Kidney epithelial cell (primary cell): ENCODE measurements around the gene LDLRAD4. TPM values are rescaled to one million over a fixed set of nuclear protein-coding genes. Genes with fewer than 3 reads are reported as not detected.

Experiments used
- DNase-seq: peaks from one replicate; pipeline ENCODE4 v3.0.0-alpha.2; 2010; ENCODE audit warnings: low read depth
- H3K27me3 ChIP-seq: 2 replicates; pipeline ENCODE4 v1.6.0; 2011; ENCODE audit warnings: low read length; ENCODE audit not compliant: control insufficient read depth, insufficient read depth
- H3K36me3 ChIP-seq: 2 replicates; pipeline ENCODE4 v1.5.1; 2011; ENCODE audit warnings: low read length; ENCODE audit not compliant: control insufficient read depth, insufficient read depth
- H3K4me3 ChIP-seq: 2 replicates; pipeline ENCODE4 v1.5.1; 2011; ENCODE audit warnings: low read depth, mild to moderate bottlenecking, control low read depth, low read length
- CTCF ChIP-seq: IDR thresholded peaks from 2 replicates; pipeline ENCODE4 v1.5.1; 2011; ENCODE audit warnings: mild to moderate bottlenecking, moderate library complexity, low read length, control low read depth, inconsistent platforms; ENCODE audit not compliant: insufficient read depth, poor library complexity, severe bottlenecking
- total RNA-seq: library from RNA; depleted of rRNA; stranded (reverse); fragments of >200 nt; gene quantifications from 2 replicates; pipeline ENCODE4 v1.2.3, GENCODE V29; 2015

Gene LDLRAD4
- total RNA-seq, 1 donor from 2014 or later = 5.8 TPM

DNA sequence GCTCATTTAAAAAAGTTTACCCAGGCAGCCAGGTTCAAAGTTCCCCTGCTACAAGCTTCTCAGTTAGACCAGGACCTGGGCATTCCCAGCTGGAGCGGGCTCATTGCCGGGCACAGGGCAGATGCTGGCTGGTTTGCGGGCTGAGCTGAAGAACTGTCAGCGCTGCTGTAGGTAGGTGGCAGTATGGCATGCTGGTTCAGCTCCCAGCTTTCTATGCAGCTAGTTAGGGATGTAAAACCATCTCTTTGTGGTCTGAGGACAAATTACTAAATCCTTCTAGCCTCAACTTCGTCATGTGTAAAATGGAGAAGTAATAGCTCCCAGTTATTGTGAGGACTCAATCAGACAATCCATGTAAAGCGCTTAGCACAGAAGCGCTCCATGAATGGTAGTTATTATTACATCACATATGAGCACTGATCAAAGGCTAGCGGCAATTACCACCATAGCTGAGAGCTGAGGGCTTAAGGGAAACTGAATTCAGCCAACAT is 2.4 kb upstream of the LDLRAD4 start:
- peak; percentile 86 for TF ChIP-seq CTCF
- Histone ChIP-seq H3K36me3 (no peaks in the 10 kb centered on the region), H3K27me3 (peaks cover 28% of the 10 kb centered on the region), H3K4me3 (no peak overlapping the region)
- DNase-seq = peak; percentile 47

DNA sequence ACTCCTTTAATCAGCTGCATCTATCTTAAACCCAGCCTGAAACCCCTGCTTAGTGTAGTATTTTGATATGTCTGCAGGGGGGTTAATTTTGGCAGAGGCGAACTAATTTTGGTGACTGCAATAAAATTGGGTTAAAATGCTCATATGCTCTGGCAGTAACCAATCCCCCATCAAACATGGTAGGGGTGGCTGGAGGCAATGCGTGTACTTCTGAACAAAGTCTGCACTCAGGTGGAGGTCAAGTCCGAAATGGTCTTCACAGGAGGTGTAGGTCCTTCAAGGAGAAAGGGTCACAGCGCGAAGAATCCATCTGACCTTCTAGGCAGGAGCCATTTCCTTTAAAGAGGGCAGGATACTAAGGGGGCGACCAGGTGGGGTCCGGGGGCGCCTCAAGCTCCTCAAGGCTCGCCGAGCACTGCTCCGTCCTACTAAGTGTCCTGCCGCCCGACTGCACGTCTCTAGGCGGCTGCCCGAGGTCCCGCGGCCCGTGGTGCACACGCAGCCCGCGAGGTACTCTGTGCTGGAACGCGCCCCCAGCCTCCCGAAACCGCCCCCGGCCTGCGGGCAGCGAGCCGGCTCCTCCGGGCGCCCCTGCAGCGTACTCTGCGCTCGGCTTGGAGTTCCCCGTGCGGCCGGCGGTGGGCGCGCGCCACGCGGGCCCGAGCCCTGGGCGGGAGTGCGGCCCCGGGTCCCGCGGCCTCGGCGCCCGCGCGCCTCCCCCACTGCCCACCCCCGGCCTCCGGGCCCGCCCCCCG is 1.7 kb upstream of the LDLRAD4 start:
- Histone ChIP-seq H3K27me3 (peaks cover 28% of the 10 kb centered on the region), H3K36me3 (no peaks in the 10 kb centered on the region), H3K4me3 (peak overlapping the region; percentile 48)
- no peak for DNase-seq
- TF ChIP-seq CTCF = no peak

- H3K27me3 ChIP-seq = peaks cover 32% of the 10 kb centered on the region
- H3K4me3 ChIP-seq = peak overlapping the region; percentile 48
- no peaks in the 10 kb centered on the region for H3K36me3 ChIP-seq
- DNase-seq = no peak
- no peak for TF ChIP-seq CTCF
Observed at GRCh38 chr18:13217466-13217961, 1.0 kb upstream of the LDLRAD4 start.

- Histone ChIP-seq H3K36me3 (no peaks in the 10 kb centered on the region), H3K27me3 (peaks cover 33% of the 10 kb centered on the region), H3K4me3 (peak overlapping the region; percentile 48)
- no peak for DNase-seq
- TF ChIP-seq CTCF = no peak
Observed at GRCh38 chr18:13217971-13218367, 591 bp upstream of the LDLRAD4 start.

DNA sequence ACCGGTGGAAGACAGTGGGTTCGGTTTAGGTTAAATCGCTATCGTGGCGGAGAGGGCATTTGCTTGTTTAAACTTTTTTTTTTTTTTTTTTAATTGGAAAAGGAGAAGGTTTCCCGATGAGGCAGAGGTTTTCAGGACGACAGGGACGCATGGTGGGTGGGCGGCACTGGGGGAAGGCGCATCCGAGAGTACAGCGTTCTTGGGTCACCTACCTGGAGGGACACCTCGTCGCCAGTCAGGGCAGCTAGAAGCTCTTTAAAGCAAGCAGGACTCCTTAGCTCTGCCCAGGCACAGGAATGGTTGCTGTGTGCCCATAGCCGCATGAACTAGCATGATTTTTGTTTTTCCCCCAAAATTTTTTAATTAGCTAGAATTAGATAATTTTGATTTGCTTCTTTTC is 437 bp downstream of the LDLRAD4 start:
- no peak for TF ChIP-seq CTCF
- no peak for DNase-seq
- peak overlapping the region; percentile 48 for H3K4me3 ChIP-seq
- peaks cover 30% of the 10 kb centered on the region for H3K27me3 ChIP-seq
- H3K36me3 ChIP-seq = no peaks in the 10 kb centered on the region
